Psoas muscle (tissue), 8 donors: ENCODE results near the gene GSE1. TPM values are rescaled to one million over a fixed set of nuclear protein-coding genes. Genes with fewer than 3 reads are reported as not detected.

ENCODE experiments used
- ATAC-seq, 4 donors: fragments of 200-7000 bp; cut with Tn5 transposase; one replicate each; pipeline ENCODE4 v1.9.1; 2020; ENCODE audit warnings: moderate library complexity in 3 of 4, mild to moderate bottlenecking in 2 of 4
- DNase-seq, 2 donors: peaks; one replicate each; pipeline ENCODE4 v3.0.0-alpha.2; 2020
- H3K27ac ChIP-seq: fragments of 200-600 bp; one replicate; pipeline ENCODE4 v1.8.0; 2022
- H3K27me3 ChIP-seq, 3 donors: fragments of 200-600 bp in 1 of 3; one replicate each; pipeline versions ENCODE4 v1.6.1 to v1.8.0; 2013 to 2022; ENCODE audit warnings: low read length in 2 of 3, mild to moderate bottlenecking in 2 of 3, moderate library complexity in 1 of 3; ENCODE audit not compliant: insufficient read depth in 3 of 3
- H3K36me3 ChIP-seq, 2 donors: fragments of 200-600 bp in 1 of 2; one replicate each; pipeline versions ENCODE4 v1.6.1 to v1.8.0; 2013 to 2022; ENCODE audit warnings: low read depth in 1 of 2, mild to moderate bottlenecking in 1 of 2, moderate library complexity in 1 of 2; ENCODE audit not compliant: insufficient read depth in 1 of 2
- H3K4me1 ChIP-seq: fragments of 200-600 bp; one replicate; pipeline ENCODE4 v1.8.0; 2022
- H3K4me3 ChIP-seq: fragments of 200-600 bp; one replicate; pipeline ENCODE4 v1.8.0; 2022; ENCODE audit warnings: mild to moderate bottlenecking
- H3K9me3 ChIP-seq: fragments of 200-600 bp; one replicate; pipeline ENCODE4 v1.8.0; 2022
- WGBS, 3 donors: extraction: QIAGEN DNeasy Blood & Tissue Kit; methylation state at CpG; one replicate each; pipeline versions ENCODE4 v1.1.6 to v1.1.7; 2013; 5-methylcytosine and 5-hydroxymethylcytosine counted together
- intact Hi-C, 2 donors: fragments of 100-400 bp; cut with DNase I; formaldehyde crosslinking; loops; one replicate each; pipeline versions ENCODE4 v1.11.0 to v1.14.2; 2022
- polyA plus RNA-seq, 3 donors: library from polyadenylated mRNA; stranded (reverse); fragments of 200-250 nt; gene quantifications; one replicate each; pipeline ENCODE4 v1.2.3, GENCODE V29; 2013
- total RNA-seq, 4 donors: library from RNA; stranded (reverse); fragmentation: NEBNext Ultra II Directional in 2 of 4; extraction: Animal tissue kit (Norgen Biotek cat#: 25700) in 2 of 4; gene quantifications; one replicate each; pipeline versions ENCODE4 v1.2.1 to v1.2.4, GENCODE V29; 2021 to 2023
- TF ChIP-seq, protein P1 (sequence below): fragments of 200-600 bp; IDR thresholded peaks from one replicate; pipeline ENCODE4 v1.8.0; 2022; ENCODE audit warnings: antibody characterized with exemption
- donor health status: healthy with polysubstance abuse.
- donor health status: DM: no; HTN: no; CAD: no; lungs with moderate emphysema.
- donor health status: Bipolar disorder and iron deficiency.
- donor health status: healthy.
- donor health status: DM: yes; HTN: yes; CAD: no.
- donor health status: DM: no; HTN: no; CAD: no.
- donor health status: DM: no; HTN: no; CAD: no.
- donor health status: DM: yes; HTN: yes; CAD: no.

The GSE1 gene
- total and polyA plus RNA-seq, 7 donors, result 10.8 to 90.5 (median 47.0) TPM

DNA sequence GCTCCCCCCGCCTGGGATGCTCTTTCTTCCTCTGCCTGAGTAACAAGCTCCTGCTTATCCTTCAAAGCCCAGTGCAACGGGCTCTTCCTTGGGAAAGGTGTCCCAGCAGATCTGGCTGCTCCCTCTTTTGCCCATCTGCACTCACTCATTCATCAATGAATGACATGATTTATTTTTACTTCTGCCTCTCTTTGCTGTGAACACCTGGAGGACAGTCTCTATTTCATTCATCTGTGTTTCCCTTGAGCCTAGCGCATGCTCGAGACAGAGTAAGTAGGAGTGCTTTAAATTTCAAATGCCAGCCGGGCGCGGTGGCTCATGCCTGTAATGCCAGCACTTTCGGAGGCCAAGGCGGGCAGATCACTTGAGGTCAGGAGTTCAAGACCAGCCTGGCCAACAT is 97.6 kb downstream of the GSE1 start:
- intact Hi-C loops, result no loop called here
- no peak for ATAC-seq
- TF ChIP-seq, protein P1, sequence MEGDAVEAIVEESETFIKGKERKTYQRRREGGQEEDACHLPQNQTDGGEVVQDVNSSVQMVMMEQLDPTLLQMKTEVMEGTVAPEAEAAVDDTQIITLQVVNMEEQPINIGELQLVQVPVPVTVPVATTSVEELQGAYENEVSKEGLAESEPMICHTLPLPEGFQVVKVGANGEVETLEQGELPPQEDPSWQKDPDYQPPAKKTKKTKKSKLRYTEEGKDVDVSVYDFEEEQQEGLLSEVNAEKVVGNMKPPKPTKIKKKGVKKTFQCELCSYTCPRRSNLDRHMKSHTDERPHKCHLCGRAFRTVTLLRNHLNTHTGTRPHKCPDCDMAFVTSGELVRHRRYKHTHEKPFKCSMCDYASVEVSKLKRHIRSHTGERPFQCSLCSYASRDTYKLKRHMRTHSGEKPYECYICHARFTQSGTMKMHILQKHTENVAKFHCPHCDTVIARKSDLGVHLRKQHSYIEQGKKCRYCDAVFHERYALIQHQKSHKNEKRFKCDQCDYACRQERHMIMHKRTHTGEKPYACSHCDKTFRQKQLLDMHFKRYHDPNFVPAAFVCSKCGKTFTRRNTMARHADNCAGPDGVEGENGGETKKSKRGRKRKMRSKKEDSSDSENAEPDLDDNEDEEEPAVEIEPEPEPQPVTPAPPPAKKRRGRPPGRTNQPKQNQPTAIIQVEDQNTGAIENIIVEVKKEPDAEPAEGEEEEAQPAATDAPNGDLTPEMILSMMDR, result no peak
- Histone ChIP-seq H3K4me3 (no peak overlapping the region), H3K36me3 (no peaks in the 10 kb centered on the region), H3K4me1 (no peaks in the 10 kb centered on the region), H3K27ac (no peak overlapping the region), H3K9me3 (no peaks in the 10 kb centered on the region), H3K27me3 (peaks cover 0 to 2% (median 0%) of the 10 kb centered on the region in 3 donors)
- no peak for DNase-seq
- WGBS, 3 donors, result 70 to 82% (median 81%) methylated on average over 9 of the region's 9 CpGs

DNA sequence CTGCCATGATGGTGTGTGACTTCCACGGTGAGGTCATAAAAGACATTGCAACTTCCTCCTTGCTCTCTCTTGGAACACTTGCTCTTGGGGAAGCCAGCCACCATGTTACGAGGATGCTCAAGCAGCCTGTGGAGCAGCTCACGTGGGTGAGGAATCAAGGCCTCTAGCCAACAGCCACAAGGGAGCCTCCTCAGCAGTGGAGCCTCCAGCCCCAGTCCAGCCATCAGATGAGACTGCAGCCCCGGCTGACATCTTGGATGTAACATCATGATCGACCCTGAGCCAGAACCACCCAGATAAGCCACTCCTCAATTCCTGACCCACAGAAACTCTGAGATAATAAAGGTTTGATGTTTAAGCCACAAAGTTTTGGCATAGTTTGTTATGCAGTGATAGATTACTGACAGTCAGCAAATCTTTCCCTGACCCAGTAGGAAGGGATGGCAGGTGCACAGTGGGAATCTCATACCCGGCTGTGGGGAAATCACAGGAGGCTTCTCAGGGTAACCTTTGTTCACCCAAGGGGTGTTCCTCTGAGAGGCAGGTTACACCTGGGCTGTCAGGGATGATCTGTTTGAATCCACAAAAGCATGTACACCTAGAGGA is 99.0 kb downstream of the GSE1 start:
- no peak for DNase-seq
- Histone ChIP-seq H3K4me1 (no peaks in the 10 kb centered on the region), H3K27ac (no peak overlapping the region), H3K27me3 (peaks cover 0 to 2% (median 0%) of the 10 kb centered on the region in 3 donors), H3K4me3 (no peak overlapping the region), H3K9me3 (no peaks in the 10 kb centered on the region), H3K36me3 (no peaks in the 10 kb centered on the region)
- TF ChIP-seq, protein P1, result no peak
- 88 to 95% (median 95%) methylated on average over 6 of the region's 6 CpGs for WGBS, 3 donors
- ATAC-seq, result no peak
- intact Hi-C loops, result no loop called here

DNA sequence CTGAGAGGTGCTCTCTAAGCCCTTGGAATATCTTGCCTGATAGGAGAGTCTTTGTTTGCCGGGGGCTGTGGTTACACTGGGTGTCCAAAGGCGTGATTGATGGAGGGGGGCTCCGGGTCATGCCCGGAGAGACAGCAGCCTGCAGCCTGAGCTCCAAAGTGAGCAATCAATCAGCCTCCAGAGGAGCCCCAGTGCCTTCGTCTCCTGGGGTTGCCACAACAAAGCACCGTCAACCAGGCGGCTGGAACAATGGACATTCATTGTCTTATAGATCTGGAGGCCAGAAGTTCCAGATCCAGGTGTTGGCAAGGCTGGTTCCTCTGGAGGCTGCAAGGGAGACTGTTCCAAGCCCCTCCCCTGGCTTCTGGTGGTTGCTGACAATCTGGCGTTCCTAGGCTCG is 99.7 kb downstream of the GSE1 start:
- no peak for DNase-seq
- WGBS, 3 donors, result 47 to 54% (median 53%) methylated on average over 9 of the region's 9 CpGs
- TF ChIP-seq, protein P1, result no peak
- Histone ChIP-seq H3K4me1 (no peaks in the 10 kb centered on the region), H3K27ac (no peak overlapping the region), H3K9me3 (no peaks in the 10 kb centered on the region), H3K4me3 (no peak overlapping the region), H3K36me3 (no peaks in the 10 kb centered on the region), H3K27me3 (peaks cover 0 to 2% (median 0%) of the 10 kb centered on the region in 3 donors)
- intact Hi-C loops, result no loop called here
- ATAC-seq, result no peak

DNA sequence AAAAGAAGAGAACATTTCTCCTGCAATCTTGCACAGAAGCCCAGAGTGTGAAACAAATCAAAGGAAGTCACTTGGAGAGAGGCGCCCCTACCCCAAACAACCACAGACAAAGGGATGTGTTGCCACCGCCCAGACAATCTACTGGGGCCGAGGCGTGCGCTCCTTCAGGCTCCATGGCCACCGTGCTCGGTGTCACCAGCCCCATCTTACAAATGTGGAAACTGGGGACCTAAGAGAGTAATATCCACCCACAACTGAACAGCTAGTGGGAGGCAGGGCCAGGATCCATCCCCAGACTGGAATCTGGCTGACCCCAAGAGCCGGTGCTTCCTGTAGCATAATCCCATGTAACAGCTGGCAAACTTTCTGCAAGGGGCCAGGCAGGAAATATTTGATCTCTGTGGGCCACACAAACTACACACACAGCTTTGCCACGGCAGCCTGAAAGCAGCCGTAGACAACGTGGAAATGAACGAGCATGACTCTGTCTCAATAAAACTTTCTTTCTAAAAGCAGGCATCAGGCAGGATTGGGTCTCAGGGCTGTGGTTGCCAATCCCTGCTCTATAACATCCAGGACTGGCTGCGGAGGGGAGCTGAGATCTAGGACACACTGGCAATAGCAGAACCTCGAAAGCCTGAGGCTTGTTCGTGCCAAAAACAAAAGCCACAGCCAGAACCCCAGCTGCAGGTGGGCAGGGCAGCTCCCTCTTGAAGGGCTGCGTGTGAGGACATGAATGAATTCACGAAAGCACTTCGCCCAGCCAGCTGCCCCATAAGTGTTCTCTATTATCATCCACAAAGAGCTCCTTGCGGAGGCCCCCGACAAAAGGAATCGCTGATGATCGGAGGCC is 102.3 kb downstream of the GSE1 start:
- intact Hi-C loops, result loop anchor here (5.0 kb wide), 3 partner anchors 38 to 468 kb away; no protein-coding TSS in a partner anchor
- no peak overlapping the region for H3K4me3 ChIP-seq
- DNase-seq, result no peak
- H3K4me1 ChIP-seq, result peaks cover 10% of the 10 kb centered on the region
- WGBS, 3 donors, result 32 to 45% (median 42%) methylated on average over 22 of the region's 22 CpGs
- no peak for ATAC-seq
- H3K27me3 ChIP-seq, result peaks cover 0 to 2% (median 0%) of the 10 kb centered on the region in 3 donors
- H3K27ac ChIP-seq, result no peak overlapping the region
- no peaks in the 10 kb centered on the region for H3K36me3 ChIP-seq
- H3K9me3 ChIP-seq, result no peaks in the 10 kb centered on the region
- TF ChIP-seq, protein P1, result no peak
